ENCODE measurements around the gene S100A7A.
"Not testable (repeated sequence)": the region's sequence is repeated elsewhere in the genome, so short reads cannot be mapped to it uniquely, and the experiment has no call there.

Gene S100A7A

GRCh38 chr1:153462741-153463140 lies 46.4 kb downstream of the S100A7A start:
- peaks cover 12% of the 10 kb centered on the region for H3K27me3 ChIP-seq (ENCODE audit: insufficient read depth, low read length)
- not testable (repeated sequence) for H3K36me3 ChIP-seq (ENCODE audit: insufficient read depth, low read length); H3K9me3 ChIP-seq (ENCODE audit: low read length); H3K4me3 ChIP-seq (ENCODE audit: low read length); H3K4me1 ChIP-seq (ENCODE audit: insufficient read depth, low read length); H2AFZ ChIP-seq (ENCODE audit: low read depth, low read length)

GRCh38 chr1:153465811-153466636 lies 49.7 kb downstream of the S100A7A start:
- Histone ChIP-seq H3K36me3 (ENCODE audit: insufficient read depth, low read length) (no peaks in the 10 kb centered on the region), H3K27me3 (ENCODE audit: insufficient read depth, low read length) (peaks cover 4% of the 10 kb centered on the region), H2AFZ (ENCODE audit: low read depth, low read length) (no peak overlapping the region), H3K9me3 (ENCODE audit: low read length) (no peaks in the 10 kb centered on the region), H3K4me1 (ENCODE audit: insufficient read depth, low read length) (no peaks in the 10 kb centered on the region), H3K4me3 (ENCODE audit: low read length) (no peak overlapping the region)

- Histone ChIP-seq H2AFZ (ENCODE audit: low read depth, low read length) (no peak overlapping the region), H3K4me3 (ENCODE audit: low read length) (no peak overlapping the region), H3K4me1 (ENCODE audit: insufficient read depth, low read length) (no peaks in the 10 kb centered on the region), H3K9me3 (ENCODE audit: low read length) (no peaks in the 10 kb centered on the region), H3K36me3 (ENCODE audit: insufficient read depth, low read length) (no peaks in the 10 kb centered on the region), H3K27me3 (ENCODE audit: insufficient read depth, low read length) (peaks cover 4% of the 10 kb centered on the region)
Measured at GRCh38 chr1:153466908-153467307, 50.6 kb downstream of the S100A7A start.

GRCh38 chr1:153470707-153471106 lies 54.4 kb downstream of the S100A7A start:
- Histone ChIP-seq H3K4me3 (ENCODE audit: low read length) (no peak overlapping the region), H3K27me3 (ENCODE audit: insufficient read depth, low read length) (peaks cover 4% of the 10 kb centered on the region), H3K4me1 (ENCODE audit: insufficient read depth, low read length) (no peaks in the 10 kb centered on the region), H3K36me3 (ENCODE audit: insufficient read depth, low read length) (no peaks in the 10 kb centered on the region), H2AFZ (ENCODE audit: low read depth, low read length) (no peak overlapping the region), H3K9me3 (ENCODE audit: low read length) (no peaks in the 10 kb centered on the region)
